HFFc6 (cell line): ENCODE measurements around the gene TSC22D4. TPM values are rescaled to one million over a fixed set of nuclear protein-coding genes. Genes with fewer than 3 reads are reported as not detected.
A peak's percentile ranks its signal among the peaks of the same experiment; 100 is the strongest.

Experiments used
- DNase-seq: peaks from one replicate; pipeline ENCODE4 v3.0.0-alpha.2; 2018
- H3K27ac Mint-ChIP-seq: 2 replicates; pipeline ENCODE4 v1.8.0; 2020; ENCODE audit warnings: mild to moderate bottlenecking, mixed read lengths
- H3K27me3 Mint-ChIP-seq: 2 replicates; pipeline ENCODE4 v1.8.0; 2021; ENCODE audit warnings: mild to moderate bottlenecking, moderate library complexity, mixed read lengths; ENCODE audit not compliant: insufficient read depth
- H3K36me3 Mint-ChIP-seq: 2 replicates; pipeline ENCODE4 v1.8.0; 2021; ENCODE audit warnings: low read depth, mixed read lengths
- H3K4me1 Mint-ChIP-seq: 2 replicates; pipeline ENCODE4 v1.8.0; 2020; ENCODE audit warnings: low read depth, mixed read lengths
- H3K4me3 Mint-ChIP-seq: 2 replicates; pipeline ENCODE4 v1.8.0; 2020; ENCODE audit warnings: mild to moderate bottlenecking, moderate library complexity, mixed read lengths
- H3K9me3 Mint-ChIP-seq: 2 replicates; pipeline ENCODE4 v1.8.0; 2020; ENCODE audit warnings: mild to moderate bottlenecking, mixed read lengths
- total RNA-seq, 6 experiments: library from RNA; stranded (reverse); fragmentation: NEBNext Ultra II Directional; extraction: Animal tissue kit (Norgen Biotek cat#: 25700); gene quantifications; 2 replicates in 1 of 6; 3 replicates in 5 of 6; pipeline ENCODE4 v1.2.3, GENCODE V29; 2021
- TF ChIP-seq, protein P1 (sequence below): fragments of 200-600 bp; sonication (generic); IDR thresholded peaks from 2 replicates; pipeline ENCODE4 v1.5.0; 2021; ENCODE audit warnings: antibody characterized with exemption, mild to moderate bottlenecking

Gene TSC22D4
- total RNA-seq, 6 experiments from 2014 or later, result 50.6 to 54.5 (median 51.7) TPM

DNA sequence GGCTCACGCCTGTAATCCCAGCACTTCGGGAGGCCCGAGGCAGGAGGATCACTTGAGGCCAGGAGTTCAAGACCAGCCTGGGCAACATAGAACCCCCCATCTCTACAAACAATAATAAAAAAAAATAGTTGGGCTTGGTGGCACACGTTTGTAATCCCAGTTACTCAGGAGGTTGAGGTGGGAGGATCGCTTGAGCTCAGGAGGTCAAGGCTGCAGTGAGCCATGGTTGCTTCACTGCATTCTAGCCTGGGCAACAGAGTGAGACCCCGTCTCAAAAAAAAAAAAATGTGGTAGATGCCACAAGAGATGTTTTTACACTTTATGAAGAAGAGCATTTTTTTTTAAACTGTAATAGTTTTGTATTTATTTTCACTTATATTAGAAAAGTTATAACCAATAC lies 17.5 kb upstream of the TSC22D4 start:
- TF ChIP-seq, protein P1, sequence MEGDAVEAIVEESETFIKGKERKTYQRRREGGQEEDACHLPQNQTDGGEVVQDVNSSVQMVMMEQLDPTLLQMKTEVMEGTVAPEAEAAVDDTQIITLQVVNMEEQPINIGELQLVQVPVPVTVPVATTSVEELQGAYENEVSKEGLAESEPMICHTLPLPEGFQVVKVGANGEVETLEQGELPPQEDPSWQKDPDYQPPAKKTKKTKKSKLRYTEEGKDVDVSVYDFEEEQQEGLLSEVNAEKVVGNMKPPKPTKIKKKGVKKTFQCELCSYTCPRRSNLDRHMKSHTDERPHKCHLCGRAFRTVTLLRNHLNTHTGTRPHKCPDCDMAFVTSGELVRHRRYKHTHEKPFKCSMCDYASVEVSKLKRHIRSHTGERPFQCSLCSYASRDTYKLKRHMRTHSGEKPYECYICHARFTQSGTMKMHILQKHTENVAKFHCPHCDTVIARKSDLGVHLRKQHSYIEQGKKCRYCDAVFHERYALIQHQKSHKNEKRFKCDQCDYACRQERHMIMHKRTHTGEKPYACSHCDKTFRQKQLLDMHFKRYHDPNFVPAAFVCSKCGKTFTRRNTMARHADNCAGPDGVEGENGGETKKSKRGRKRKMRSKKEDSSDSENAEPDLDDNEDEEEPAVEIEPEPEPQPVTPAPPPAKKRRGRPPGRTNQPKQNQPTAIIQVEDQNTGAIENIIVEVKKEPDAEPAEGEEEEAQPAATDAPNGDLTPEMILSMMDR, result no peak
- H3K4me1 Mint-ChIP-seq, result no peaks in the 10 kb centered on the region
- no peak overlapping the region for H3K4me3 Mint-ChIP-seq
- H3K27me3 Mint-ChIP-seq, result peaks cover 23% of the 10 kb centered on the region
- no peak for DNase-seq
- no peaks in the 10 kb centered on the region for H3K9me3 Mint-ChIP-seq
- no peaks in the 10 kb centered on the region for H3K36me3 Mint-ChIP-seq
- no peak overlapping the region for H3K27ac Mint-ChIP-seq

- Mint-ChIP-seq H3K27ac (no peak overlapping the region), H3K4me3 (no peak overlapping the region)
- DNase-seq, result no peak
These were observed 14.7 kb upstream of the TSC22D4 start for GRCh38 chr7:100493476-100494264.

DNA sequence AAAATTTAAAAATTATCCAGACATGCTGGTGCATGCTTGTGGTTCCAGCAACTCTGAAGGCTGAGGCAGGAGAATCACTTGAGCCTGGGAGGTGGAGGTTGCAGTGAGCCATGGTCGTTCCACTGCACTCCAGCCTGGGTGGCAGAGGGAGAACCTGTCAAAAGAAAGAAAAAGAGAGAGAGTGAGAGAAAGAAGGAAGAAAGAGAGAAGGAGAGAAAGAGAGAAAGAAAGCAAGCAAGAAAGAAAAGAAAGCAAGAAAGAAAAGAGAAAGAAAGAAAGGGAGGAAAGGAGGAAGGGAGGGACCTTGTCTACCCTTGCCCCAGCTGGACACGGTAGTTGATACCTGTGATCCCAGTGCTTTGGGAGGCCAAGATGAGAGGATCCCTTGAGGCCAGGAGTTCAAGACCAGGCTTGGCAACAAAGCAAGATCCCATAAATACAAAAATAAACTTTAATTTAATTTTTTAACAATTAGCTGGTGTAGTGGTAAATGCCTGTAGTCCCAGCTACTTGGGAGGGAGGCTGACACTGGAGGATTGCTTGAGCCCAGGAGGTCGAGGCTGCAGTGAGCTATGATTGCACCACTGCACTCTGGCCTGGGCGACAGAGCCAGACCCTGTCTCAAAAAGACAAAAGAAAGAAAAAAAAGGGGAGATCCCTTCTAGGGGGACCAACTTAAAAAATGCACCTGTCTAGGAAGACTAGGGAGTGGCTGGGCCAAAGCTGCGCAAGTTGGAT lies 13.9 kb upstream of the TSC22D4 start:
- no peak overlapping the region for H3K27ac Mint-ChIP-seq
- H3K27me3 Mint-ChIP-seq, result peaks cover 20% of the 10 kb centered on the region
- H3K4me3 Mint-ChIP-seq, result no peak overlapping the region
- H3K36me3 Mint-ChIP-seq, result no peaks in the 10 kb centered on the region
- no peaks in the 10 kb centered on the region for H3K4me1 Mint-ChIP-seq
- H3K9me3 Mint-ChIP-seq, result no peaks in the 10 kb centered on the region
- TF ChIP-seq, protein P1, result no peak
- no peak for DNase-seq

More at GRCh38 chr7:100493476-100494264, 14.7 kb upstream of the TSC22D4 start:
- Mint-ChIP-seq H3K27me3 (peaks cover 22% of the 10 kb centered on the region), H3K4me1 (no peaks in the 10 kb centered on the region), H3K9me3 (no peaks in the 10 kb centered on the region), H3K36me3 (no peaks in the 10 kb centered on the region)
- TF ChIP-seq, protein P1, result no peak

- H3K27ac Mint-ChIP-seq, result no peak overlapping the region
- no peaks in the 10 kb centered on the region for H3K36me3 Mint-ChIP-seq
- H3K4me3 Mint-ChIP-seq, result no peak overlapping the region
- DNase-seq, result no peak
- TF ChIP-seq, protein P1, result no peak
- H3K9me3 Mint-ChIP-seq, result no peaks in the 10 kb centered on the region
- H3K4me1 Mint-ChIP-seq, result no peaks in the 10 kb centered on the region
- peaks cover 13% of the 10 kb centered on the region for H3K27me3 Mint-ChIP-seq
These were observed 12.2 kb upstream of the TSC22D4 start for GRCh38 chr7:100491192-100491578.

GRCh38 chr7:100490483-100491191 lies 11.6 kb upstream of the TSC22D4 start:
- Mint-ChIP-seq H3K4me3 (no peak overlapping the region), H3K9me3 (no peaks in the 10 kb centered on the region), H3K36me3 (no peaks in the 10 kb centered on the region), H3K4me1 (peaks cover 5% of the 10 kb centered on the region; the same call in 1 of the 2 replicates), H3K27me3 (peaks cover 7% of the 10 kb centered on the region), H3K27ac (peak overlapping the region; percentile 32; the same call in 1 of the 2 replicates)
- TF ChIP-seq, protein P1, result no peak
- DNase-seq, result no peak
